Hepatocyte (in vitro differentiated cells): ENCODE measurements around the gene HS1BP3. TPM values are rescaled to one million over a fixed set of nuclear protein-coding genes. Genes with fewer than 3 reads are reported as not detected.

Experiments used
- DNase-seq: peaks from one replicate; pipeline ENCODE4 v3.0.0-alpha.2; 2016; ENCODE audit warnings: low spot score
- H2AFZ ChIP-seq: fragments of 200-600 bp; sonication (generic); 2 replicates; pipeline ENCODE4 v1.6.0; 2016; ENCODE audit warnings: antibody characterized with exemption, mild to moderate bottlenecking
- H3K27ac ChIP-seq: fragments of 200-600 bp; sonication (generic); 2 replicates; pipeline ENCODE4 v1.5.1; 2016; ENCODE audit warnings: mild to moderate bottlenecking
- H3K27me3 ChIP-seq: fragments of 200-600 bp; sonication (generic); 2 replicates; pipeline ENCODE4 v1.6.1; 2016
- H3K36me3 ChIP-seq: fragments of 200-600 bp; sonication (generic); replicated peaks from 2 replicates; pipeline ENCODE4 v1.5.1; 2016; ENCODE audit warnings: low read depth; ENCODE audit not compliant: insufficient read depth
- H3K4me1 ChIP-seq: fragments of 200-600 bp; sonication (generic); 2 replicates; pipeline ENCODE4 v1.5.1; 2016; ENCODE audit warnings: mild to moderate bottlenecking, moderate library complexity; ENCODE audit not compliant: insufficient read depth
- H3K4me2 ChIP-seq: fragments of 200-600 bp; sonication (generic); 2 replicates; pipeline ENCODE4 v1.6.0; 2016
- H3K4me3 ChIP-seq: fragments of 200-600 bp; sonication (generic); 2 replicates; pipeline ENCODE4 v1.5.1; 2016; ENCODE audit warnings: mild to moderate bottlenecking
- H3K79me2 ChIP-seq: fragments of 200-600 bp; sonication (generic); 2 replicates; pipeline ENCODE4 v1.6.0; 2017; ENCODE audit warnings: mild to moderate bottlenecking
- H3K9me2 ChIP-seq: fragments of 200-600 bp; sonication (generic); replicated peaks from 2 replicates; pipeline ENCODE4 v1.6.0; 2017; ENCODE audit warnings: mild to moderate bottlenecking; ENCODE audit not compliant: insufficient read depth
- H3K9me3 ChIP-seq: fragments of 200-600 bp; sonication (generic); 2 replicates; pipeline ENCODE4 v1.5.1; 2016; ENCODE audit warnings: low read depth, mild to moderate bottlenecking
- H4K20me1 ChIP-seq: fragments of 200-600 bp; sonication (generic); 2 replicates; pipeline ENCODE4 v1.6.0; 2016; ENCODE audit warnings: mild to moderate bottlenecking; ENCODE audit not compliant: insufficient read depth, poor library complexity, severe bottlenecking
- CTCF ChIP-seq: fragments of 200-600 bp; sonication (generic); IDR thresholded peaks from 2 replicates; pipeline ENCODE4 v1.5.1; 2016; ENCODE audit warnings: antibody characterized with exemption, mild to moderate bottlenecking; ENCODE audit not compliant: poor library complexity
- EZH2 ChIP-seq: fragments of 200-600 bp; sonication (generic); IDR thresholded peaks from 2 replicates; pipeline ENCODE4 v1.6.1; 2016; ENCODE audit warnings: antibody characterized with exemption, mild to moderate bottlenecking, borderline replicate concordance
- EZH2phosphoT487 ChIP-seq: fragments of 200-600 bp; sonication (generic); IDR thresholded peaks from one replicate; pipeline ENCODE4 v1.6.1; 2018; ENCODE audit warnings: antibody characterized with exemption, mild to moderate bottlenecking, low read depth, moderate library complexity; ENCODE audit not compliant: unreplicated experiment, severe bottlenecking
- WGBS: methylation state at CpG from one replicate; pipeline ENCODE4 v1.1.6; 2016; ENCODE audit warnings: low lambda C conversion rate; ENCODE audit errors: missing lambda C conversion rate; 5-methylcytosine and 5-hydroxymethylcytosine counted together
- polyA plus RNA-seq: library from polyadenylated mRNA; unstranded; fragments of >200 nt; fragmentation: Nextera tagmentation; extraction: Ambion mirVana; gene quantifications from 2 replicates; pipeline ENCODE4 v1.2.1, GENCODE V29; 2016
- total RNA-seq: library from RNA; depleted of rRNA; stranded (reverse); fragments of >200 nt; gene quantifications from 2 replicates; pipeline ENCODE4 v1.2.3, GENCODE V29; 2014

HS1BP3 gene
- total and polyA plus RNA-seq, 2 experiments from 2014 or later = 26.8 to 29.6 TPM

DNA sequence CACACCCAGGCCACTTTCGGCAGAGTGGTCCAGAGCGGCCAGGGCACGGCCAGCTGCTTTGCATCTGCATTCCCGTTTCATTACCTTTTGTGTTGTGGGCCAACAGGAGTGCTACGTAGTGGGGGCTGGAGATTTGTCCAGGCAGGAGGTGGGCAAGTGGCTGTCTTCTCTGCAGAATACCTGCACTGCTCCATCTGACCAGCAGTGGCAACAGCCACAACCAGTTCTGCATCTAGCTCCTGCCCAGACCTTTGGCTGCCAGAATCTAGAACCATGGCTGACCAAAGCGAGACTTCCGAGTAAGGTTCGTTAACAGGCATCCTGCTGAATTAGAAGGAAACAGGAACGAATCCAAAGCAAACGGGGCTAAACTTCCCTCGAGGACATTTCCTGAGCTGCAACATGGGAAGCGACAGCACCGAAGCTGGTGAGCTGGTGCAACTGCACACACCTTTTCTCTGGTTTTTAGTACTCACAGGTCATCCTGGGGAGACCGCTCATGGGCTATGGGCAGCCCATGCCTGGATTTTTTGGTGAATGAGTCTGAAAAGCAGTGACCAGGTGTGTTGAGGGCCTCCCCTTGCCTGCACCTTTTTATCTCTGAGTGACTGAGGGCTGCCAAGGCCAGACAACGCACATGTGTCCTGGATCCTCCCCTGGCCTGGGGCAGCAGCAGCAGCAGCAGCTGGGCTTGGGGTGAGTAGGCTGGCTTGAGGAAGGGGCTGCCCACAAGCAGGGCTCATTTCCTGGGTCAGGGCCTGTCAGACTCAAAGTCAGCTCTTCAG lies 26.6 kb upstream of the HS1BP3 start:
- peaks cover 12% of the 10 kb centered on the region for H3K4me1 ChIP-seq
- no peaks in the 10 kb centered on the region for H3K79me2 ChIP-seq
- H3K36me3 ChIP-seq = no peaks in the 10 kb centered on the region
- no peaks in the 10 kb centered on the region for H3K9me3 ChIP-seq
- no peak overlapping the region for H3K27ac ChIP-seq
- no peak for TF ChIP-seq CTCF
- TF ChIP-seq EZH2phosphoT487 = no peak
- no peak for TF ChIP-seq EZH2
- H2AFZ ChIP-seq = no peak overlapping the region
- no peaks in the 10 kb centered on the region for H3K9me2 ChIP-seq
- no peak for DNase-seq
- H3K4me3 ChIP-seq = no peak overlapping the region
- 85% methylated on average over 15 of the region's 15 CpGs for WGBS
- peaks cover 18% of the 10 kb centered on the region for H3K27me3 ChIP-seq
- H3K4me2 ChIP-seq = no peak overlapping the region
- no peaks in the 10 kb centered on the region for H4K20me1 ChIP-seq

GRCh38 chr2:20676353-20677215 lies 25.7 kb upstream of the HS1BP3 start:
- Histone ChIP-seq H3K4me3 (no peak overlapping the region), H3K4me2 (no peak overlapping the region), H2AFZ (no peak overlapping the region), H3K36me3 (no peaks in the 10 kb centered on the region), H3K9me3 (no peaks in the 10 kb centered on the region), H3K27me3 (peaks cover 27% of the 10 kb centered on the region), H3K27ac (peak overlapping the region; percentile 87), H3K9me2 (no peaks in the 10 kb centered on the region), H3K4me1 (peaks cover 18% of the 10 kb centered on the region), H3K79me2 (no peaks in the 10 kb centered on the region), H4K20me1 (no peaks in the 10 kb centered on the region)
- no peak for TF ChIP-seq EZH2phosphoT487
- peak; percentile 45 for TF ChIP-seq CTCF
- WGBS = 88% methylated on average over 12 of the region's 12 CpGs
- peak; percentile 82 for DNase-seq

- Histone ChIP-seq H3K27me3 (peaks cover 35% of the 10 kb centered on the region), H3K9me2 (no peaks in the 10 kb centered on the region), H4K20me1 (no peaks in the 10 kb centered on the region), H3K9me3 (no peaks in the 10 kb centered on the region), H3K36me3 (no peaks in the 10 kb centered on the region), H3K4me2 (peak overlapping the region; percentile 58), H3K4me1 (peaks cover 18% of the 10 kb centered on the region), H3K4me3 (no peak overlapping the region), H3K79me2 (no peaks in the 10 kb centered on the region), H2AFZ (no peak overlapping the region), H3K27ac (peak overlapping the region; percentile 87)
- TF ChIP-seq EZH2 (no peak), EZH2phosphoT487 (no peak), CTCF (no peak)
- 78% methylated on average over 6 of the region's 6 CpGs for WGBS
- peak; percentile 80 for DNase-seq
These were observed 24.9 kb upstream of the HS1BP3 start for GRCh38 chr2:20675701-20676352.
